ENCODE results near the gene CABLES2.

Gene CABLES2

DNA sequence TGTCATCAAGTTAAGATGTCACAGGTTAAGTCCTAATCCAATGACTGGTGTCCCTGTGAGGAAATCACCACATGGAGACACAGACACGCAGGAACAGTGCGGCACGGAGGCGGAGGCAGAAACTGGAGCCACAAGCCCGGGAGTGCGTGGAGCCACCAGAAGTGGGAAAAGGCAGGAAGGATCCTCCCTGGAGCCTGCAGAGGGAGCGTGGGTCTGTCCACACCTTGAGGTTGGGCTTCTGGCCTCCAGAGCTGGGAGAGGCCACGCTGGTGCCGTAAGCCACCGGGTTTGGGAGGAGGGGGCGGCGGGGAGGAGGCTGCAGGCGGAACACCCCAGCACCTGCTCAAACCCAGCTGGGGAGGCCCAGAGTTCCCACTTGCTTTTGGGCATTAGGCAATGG, 3.8 kb downstream of the CABLES2 start:
- no peak for DNase-seq

DNA sequence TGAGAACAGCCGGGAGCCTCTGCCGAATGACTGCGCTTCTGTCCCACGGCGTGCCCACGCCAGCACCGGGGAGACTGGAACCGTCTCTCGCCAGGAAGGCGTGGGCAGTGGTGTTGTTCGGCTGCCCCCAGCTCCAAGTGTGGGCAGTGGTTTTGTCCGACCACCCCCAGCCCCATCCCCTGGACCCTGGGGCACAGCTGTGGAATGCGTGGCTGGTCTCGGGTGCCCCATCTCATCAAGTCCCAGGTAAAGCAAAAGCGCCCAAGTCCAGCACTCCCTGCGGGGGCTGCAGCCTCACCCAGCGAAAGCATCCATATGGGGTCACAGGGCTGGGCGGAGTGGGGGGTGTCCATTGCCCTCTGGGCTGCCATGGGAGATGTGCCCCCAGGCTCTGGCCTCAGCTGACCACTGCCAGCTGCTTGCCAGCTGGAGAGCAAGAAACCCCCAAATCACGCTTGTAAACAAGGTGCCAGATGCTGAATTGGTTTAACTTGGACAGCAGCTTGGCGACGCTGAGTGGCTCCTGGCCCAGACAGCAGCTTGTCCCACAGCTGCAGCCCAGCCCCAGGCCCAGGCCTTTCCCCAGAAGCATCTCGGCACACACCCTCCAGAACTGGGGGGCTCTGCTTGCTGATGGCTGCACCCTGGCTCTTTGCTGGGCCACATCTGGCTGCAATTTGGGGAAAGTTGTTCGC, 4.5 kb downstream of the CABLES2 start:
- no peak for DNase-seq

- DNase-seq: no peak
These were observed 5.7 kb downstream of the CABLES2 start for GRCh38 chr20:62401331-62401779.

- no peak for DNase-seq
These were observed 6.5 kb downstream of the CABLES2 start for GRCh38 chr20:62400541-62400940.

GRCh38 chr20:62400021-62400420, 7.1 kb downstream of the CABLES2 start:
- DNase-seq: no peak

GRCh38 chr20:62398120-62398821, 8.8 kb downstream of the CABLES2 start:
- DNase-seq: no peak

DNA sequence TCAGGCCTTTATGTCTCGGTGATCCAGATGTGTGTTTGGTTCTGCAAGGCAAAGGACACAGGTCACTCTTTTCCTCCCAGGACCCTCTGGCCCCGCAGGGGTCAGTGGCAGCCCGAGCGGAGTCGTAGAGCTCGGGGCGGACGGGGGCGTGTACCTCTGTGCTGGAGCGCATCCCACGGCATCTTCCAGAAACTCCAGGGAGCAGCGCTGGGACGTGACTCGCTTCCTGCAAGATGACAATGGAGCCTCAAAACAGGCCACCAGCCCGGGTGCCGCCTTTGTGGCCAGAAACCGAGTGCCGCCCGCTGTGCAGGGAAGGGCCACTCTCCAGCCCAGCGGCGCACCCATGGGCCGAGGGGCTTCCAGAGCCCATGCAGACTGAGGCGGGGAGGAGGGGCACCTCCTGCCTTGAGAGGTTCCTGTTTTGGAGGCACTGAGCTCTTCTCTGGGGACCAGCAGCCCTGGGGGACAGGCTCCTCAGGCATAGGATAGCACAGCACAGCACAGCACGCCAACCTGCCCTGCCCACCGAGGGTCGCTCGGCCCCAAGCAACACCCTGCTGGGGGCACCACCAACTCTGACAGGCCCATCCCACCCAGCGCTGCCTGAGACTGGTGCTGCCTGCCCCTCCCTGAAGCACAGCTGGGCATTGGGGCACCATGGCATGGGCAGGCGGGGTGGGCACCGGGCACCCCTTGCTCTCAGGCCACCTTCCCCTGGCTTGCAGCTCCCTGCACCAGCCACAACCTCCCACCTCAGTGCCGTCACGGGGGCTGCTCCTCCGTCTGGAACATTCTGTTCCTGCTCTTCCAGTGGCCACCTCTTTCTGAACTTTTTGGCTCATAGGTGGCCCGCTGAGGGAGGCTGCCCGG, 10.5 kb downstream of the CABLES2 start:
- no peak for DNase-seq

GRCh38 chr20:62395311-62396242, 11.5 kb downstream of the CABLES2 start:
- DNase-seq: no peak

DNA sequence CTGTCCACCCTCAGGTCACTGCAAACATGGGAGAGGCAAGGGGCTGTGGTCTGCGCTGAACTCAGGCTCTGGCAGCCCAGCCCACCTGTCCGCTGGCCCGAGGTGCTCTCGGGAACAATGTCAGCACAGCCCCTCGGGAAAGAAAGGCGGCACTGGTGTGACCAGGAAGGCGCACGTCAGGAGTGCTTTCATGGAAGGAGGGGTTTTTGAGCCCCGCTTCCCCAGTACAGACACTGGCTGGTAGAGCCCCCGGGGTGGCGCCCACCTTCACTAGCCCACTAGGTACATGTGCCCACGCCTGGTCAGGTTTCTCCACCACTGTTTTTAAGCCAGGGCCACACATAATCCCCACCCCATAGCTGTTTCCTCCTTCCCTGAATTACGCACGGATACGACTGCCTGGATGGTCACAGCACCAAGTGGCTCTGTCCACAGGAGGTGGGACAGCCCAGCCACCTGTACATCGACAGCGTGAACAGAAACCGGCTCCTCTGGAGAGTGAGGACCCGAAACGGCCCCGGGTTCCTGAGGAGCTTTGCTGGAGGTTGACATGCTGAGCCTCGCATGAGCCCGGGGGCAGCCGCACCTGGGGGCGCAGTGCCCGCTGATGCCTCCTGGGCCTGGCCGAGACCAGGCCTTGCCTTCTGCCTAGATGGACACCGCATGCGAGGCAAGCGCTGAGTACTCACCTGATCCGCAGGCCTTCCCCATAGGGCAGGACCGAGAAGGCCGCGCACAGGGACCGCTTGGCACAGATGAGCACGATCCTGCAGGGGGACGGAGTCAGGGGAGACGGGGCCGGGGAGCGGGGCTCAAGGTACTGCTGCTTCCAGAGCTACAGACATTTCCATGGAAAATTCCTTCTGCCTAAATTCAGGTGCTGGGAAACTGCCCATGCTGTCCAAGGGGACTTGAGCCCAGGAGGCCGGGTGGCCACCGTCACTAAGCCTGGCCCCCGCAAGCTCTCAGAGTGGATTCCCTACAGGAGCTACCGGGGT, 12.5 kb downstream of the CABLES2 start:
- DNase-seq: no peak

DNA sequence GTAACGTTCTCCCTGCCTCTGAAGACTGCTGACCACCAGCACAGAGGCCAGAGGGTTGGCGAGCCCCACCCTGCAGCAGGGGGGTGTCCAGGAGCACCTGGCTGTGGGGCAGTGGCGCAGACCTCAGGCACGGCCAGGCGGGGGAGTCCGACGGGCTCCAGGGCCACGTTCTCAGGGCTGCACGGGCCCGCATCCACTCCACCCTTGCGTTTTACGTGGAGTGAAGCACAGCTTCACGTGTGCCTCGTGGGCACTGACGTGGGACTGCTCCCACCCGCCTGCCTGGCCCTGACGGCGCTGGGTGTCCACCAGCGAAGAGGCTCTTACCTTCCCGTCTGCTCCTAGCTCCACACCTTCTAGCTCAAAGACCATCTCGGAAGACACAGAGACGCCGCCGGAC, 13.3 kb downstream of the CABLES2 start:
- DNase-seq: no peak

- no peak for DNase-seq
These were observed 13.8 kb downstream of the CABLES2 start for GRCh38 chr20:62393335-62393665.

- DNase-seq: no peak
These were observed 14.3 kb downstream of the CABLES2 start for GRCh38 chr20:62392621-62393334.

DNA sequence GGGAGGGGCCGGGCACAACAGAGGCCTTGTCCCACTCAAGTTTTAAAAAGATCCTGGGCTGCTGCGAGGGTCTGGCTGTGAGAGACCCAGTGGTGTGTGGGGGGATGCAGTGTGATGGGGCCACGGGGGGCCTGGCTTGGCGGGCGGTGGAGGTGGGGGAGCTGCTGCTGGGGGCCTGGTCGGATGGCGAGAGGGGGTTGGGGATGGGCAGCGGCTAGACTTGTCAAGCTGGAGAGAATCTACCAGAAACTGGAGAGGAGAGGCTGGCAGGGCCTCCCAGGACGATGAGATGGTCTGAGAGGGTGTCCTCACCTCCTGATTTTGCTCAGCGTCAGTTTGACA, 15.0 kb downstream of the CABLES2 start:
- no peak for DNase-seq

DNA sequence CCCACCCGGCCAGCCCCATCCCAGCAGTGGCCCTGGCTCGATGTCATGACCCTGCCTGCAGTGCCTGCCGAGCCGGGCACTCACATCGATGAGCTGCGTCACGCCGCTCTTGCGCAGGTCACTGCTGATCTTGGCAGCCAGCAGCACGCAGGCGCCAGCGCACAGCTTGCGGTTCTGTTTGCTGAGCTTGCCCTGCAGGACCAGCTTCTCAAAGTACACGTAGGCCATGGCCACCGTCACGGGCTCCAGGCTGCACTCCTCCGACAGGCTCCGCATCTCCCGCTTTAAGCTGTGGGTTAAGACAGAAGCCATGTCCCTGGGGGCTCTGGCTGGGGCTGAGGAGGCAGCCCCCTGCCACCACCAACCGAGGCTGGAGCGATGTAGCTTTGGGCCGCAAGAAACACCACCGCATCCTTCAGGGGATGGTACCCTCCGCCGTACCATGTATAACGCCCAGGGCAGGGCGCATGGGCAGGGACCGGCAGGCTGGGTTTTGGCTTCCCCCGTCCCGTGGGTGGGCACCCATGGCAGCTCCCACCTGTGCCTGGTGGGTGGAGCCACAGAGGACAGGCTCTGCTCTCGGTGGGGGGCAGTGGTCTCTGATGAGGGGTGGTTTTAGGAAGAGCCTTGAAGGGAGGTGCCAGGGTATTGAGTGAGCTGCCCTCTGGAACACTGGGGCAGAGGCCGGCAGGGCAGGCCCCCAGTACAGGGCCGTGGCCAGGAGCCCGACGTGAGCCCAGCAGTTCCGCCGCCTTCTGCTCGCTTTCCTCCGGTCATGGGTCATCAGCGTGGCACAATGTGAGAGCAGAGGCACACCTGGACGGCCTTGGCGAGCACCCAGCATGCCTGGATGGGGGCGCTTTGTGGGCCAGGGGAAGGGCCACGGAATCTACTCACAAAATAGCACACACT, 15.7 kb downstream of the CABLES2 start:
- DNase-seq: no peak

GRCh38 chr20:62390317-62391164, 16.5 kb downstream of the CABLES2 start:
- no peak for DNase-seq

- no peak for DNase-seq
These were observed 17.4 kb downstream of the CABLES2 start for GRCh38 chr20:62389601-62390087.

DNA sequence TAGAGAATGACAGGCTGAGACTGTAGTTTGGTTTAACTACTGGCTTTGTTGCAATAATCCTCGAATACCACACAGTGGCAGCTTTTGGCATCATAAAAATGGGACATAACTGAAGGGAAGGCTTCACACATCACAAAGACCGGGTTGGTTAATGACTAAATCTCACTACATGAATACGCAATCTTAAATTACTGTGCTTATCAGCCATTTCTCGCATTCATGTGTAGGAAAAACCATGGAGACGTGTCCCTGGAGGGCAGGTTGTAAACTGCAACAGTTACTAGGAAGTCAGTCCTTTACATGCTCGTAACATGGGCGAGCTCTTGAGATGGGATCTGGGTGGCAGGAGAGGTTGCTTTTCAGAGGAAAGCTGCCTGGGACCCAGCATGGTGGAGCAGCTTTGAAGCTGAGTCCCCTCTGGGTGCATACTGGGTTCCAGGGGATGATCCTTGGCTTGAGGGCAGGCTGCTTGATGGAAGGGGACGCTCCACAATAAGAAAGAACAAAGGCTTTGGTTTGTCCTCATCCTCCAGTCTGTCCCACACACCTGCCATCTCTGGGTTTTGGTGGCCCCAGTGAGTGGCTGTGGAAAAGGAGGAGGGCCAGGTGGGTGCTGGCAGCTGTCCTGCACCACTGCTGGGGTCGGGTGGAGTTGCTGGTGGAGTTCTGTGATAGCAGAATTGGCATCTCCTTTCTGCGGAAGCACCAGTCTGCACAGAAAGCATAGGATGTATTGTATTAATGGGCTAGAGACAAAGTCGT, 18.1 kb downstream of the CABLES2 start:
- no peak for DNase-seq

Measured in SIG-M5 (cell line).